Skin epidermis (tissue), 12 donors: ENCODE results near the gene CAPN15.
A peak's percentile ranks its signal among the peaks of the same experiment; 100 is the strongest.

Experiments used
- H3K27ac ChIP-seq, 21 experiments: fragments of 200-600 bp; sonication (generic) in 11 of 21; one replicate each; pipeline ENCODE4 v1.5.0; 2020; ENCODE audit warnings: mild to moderate bottlenecking in 3 of 21, inconsistent platforms in 2 of 21, moderate library complexity in 2 of 21
- H3K4me3 ChIP-seq, 7 experiments: fragments of 200-600 bp; sonication (generic) in 2 of 7; one replicate each; pipeline ENCODE4 v1.5.0; 2020; ENCODE audit warnings: inconsistent platforms in 2 of 7, mild to moderate bottlenecking in 2 of 7, moderate library complexity in 1 of 7

CAPN15 gene

DNA sequence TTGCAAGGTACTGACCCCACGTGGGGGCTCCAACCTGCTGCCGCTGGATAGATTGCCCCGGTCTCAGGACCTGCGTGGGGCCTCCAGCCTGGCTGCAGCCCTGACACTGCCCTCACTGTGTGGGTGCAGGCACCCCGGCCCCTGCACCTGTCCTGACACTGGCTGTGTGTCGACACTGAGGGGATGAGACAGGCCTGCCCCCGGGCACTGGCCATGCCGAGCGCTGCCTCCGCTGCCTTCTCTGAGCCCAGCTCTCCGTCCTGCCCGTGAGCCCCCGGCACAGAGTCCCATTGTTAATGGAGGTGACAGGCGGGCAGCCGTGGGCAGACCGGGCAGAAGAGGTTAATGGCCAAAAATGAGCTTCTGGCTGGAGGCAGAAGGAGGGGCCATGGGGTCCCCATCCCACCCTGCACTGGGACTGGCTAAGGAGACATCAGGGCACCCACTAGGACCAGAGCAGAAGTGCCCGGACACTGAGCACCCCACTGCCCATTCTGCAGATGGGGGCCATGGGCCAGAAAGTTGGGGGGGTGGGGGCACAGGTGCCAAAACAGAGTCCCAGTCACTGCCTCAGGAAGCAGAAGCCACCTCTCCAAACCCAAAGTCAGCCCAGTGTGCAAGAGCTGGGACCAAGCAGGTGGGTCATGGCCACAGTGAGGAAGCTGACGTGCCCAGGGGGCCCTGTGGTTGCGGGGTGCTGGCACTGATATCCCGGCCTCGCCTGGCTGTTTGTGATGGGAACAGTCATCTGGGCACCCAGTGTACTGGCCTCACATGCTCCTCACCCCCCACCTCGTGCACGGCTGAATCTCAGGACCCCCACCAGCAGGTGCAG is 30.2 kb downstream of the CAPN15 start:
- Histone ChIP-seq H3K4me3 (no peak overlapping the region), H3K27ac (no peak overlapping the region)

DNA sequence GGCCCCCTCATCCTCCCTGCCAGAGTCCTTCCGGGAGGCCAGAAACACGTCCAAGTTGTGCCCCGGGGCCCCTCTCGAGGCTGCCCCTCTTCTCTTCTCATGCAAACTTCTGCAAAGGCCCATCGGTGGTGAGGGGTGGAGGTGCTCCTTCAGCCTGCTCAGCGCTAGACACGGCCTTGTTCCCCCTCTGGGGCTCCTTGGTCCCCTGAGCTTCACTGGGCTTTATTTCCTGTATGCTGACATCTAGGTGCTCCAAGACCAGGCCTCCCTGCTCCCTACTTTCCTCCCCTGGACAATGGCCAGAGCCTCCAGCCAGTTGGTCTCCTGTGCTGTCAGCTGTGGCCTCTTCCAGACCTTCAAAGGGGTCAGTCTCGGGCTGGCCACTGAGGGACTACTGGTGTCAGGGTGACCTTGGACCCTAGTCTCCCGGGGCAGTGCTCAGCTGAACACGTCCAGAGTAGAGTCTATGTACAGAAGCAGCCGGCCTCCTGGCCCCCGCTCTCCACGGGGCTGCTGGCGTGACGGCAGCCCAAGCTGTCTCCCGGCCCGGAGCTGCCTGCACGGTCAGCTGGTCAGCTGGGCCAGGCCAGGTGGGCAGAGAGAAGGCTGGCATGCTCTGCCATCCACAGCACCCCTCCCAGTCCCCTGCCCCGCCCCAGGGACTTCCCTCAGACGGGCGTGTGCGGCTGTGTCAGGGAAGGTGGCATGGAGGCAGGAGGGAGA is 30.9 kb downstream of the CAPN15 start:
- H3K4me3 ChIP-seq = no peak overlapping the region
- no peak overlapping the region for H3K27ac ChIP-seq

DNA sequence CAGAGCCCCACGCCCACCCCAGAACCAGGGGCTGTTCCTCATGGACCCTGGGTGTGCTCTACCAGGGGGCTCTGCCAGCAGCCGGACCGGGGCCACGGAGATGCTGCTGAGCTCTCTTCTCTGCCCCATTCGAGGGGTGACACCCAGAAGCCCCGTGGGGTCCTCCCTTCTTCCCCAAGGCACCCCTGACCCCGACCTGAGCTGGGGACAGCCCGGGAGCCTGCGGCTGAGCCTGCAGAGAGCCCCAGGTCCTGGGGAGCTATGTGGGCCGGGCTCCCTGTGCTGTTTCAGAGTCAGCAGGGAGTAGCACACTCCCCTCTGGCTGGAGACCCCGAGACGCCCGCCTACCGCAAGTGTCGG is 31.5 kb downstream of the CAPN15 start:
- H3K27ac ChIP-seq = no peak overlapping the region
- no peak overlapping the region for H3K4me3 ChIP-seq

DNA sequence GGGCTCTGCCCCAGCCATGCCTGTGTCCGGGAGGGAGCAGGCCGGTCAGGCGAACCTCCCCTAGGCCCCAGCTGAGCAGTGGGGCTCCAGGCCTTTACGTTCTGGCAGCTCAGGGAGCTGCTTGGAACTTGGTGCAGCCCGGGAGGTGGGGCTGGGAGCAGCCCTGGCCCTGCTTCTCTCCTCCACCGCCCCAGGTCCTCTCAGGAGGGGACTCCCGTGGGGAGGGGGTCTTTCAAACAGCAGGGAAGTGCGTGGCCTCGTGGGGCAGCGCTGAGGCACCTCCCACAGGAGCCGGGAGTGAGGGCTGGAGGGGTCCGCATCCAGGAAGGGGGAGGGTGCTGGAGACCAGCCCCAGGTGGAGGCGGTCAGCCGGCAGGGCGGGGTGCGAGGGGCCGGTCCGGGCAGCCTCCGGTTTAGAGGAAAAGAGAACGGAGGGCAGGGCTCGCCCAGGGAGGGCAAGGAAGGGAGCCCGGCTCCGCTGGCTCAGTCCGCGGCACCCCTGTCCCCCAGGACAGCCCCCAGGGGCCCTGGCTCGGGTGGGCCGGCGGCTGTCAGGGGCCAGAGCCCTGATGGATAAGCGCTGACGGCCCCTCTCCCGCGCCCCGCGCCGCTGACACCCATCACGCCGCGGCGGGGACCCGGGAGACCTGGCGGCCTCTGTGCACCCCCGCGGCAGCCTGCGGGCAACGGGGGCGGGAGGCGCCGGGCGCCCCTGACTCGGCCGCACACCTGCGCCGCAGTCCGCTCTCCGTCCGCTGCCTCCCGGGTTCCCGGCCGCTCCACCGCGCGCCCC is 32.1 kb downstream of the CAPN15 start:
- no peak overlapping the region for H3K27ac ChIP-seq

DNA sequence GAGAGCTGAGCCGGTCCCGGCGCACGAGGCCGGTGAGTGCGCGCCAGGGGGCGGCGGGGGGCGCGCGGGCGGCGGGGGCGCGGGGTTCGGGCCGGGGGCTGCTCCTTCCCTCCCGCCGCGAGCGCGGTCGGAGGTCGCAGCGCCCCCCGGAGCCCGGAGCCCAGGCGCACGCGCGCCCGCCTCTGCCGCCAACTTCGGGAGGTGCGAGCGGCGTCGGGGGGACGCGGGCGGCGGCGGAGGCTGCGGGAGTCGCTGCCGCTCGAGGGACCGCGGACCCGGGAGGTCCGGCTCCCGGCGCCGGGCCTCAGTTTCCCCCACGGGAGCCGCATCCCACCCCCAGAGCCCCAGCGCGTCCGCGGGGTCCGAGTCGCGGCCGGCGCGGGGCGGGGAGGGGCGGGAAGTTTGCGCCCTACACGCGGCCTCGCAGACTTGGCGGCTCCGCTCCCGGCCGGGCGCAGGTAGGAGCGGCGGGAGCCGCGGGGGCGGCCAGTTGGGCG is 32.7 kb downstream of the CAPN15 start, which contains the start of gene PRR35:
TSS of gene PRR35 (plus strand) at position 191 of the 497 bp plus-strand sequence. CDS start 2,901 bp downstream, outside the sequence.
- Histone ChIP-seq H3K27ac (no peak within 1 kb of the TSS), H3K4me3 (no peak within 1 kb of the TSS)

More for the DNA sequence above, 32.1 kb downstream of the CAPN15 start:
- H3K4me3 ChIP-seq = no peak overlapping the region

DNA sequence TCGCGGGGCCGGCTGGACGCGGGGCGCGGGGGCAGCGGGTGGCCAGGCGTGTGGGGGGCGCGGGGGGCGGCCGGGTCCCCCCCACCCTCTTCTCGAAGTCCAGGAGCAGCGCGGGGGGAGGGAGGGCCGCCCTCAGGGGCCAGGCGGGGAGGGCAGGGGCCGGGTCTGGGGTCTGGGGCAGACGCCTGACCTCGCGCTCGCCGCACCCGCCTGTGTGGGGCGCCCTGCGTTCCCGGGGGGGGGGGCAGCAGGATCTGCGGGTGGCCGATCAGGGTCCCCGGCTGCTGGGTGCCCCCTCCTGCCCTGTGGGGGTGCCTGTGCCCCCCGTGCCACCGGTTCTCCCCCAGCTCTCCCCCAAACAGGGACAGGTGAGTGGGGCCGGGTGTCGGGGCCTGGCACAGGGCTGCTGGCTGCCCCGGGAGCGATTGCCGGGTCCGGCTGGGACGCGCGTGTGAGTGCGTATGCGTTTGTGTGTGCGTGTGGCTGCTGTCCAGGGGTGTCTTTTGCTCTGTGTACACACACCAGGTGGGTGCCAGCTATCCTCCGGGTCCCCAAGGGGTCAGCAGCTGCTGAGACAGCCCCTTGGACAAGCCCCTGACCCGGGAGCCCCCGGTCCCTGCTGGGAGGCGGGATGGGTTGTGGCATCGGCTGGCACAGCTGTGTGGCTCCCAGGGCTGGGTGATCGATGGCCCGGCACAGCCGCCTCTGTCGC is 33.3 kb downstream of the CAPN15 start:
- no peak overlapping the region for H3K4me3 ChIP-seq
- H3K27ac ChIP-seq = no peak overlapping the region

DNA sequence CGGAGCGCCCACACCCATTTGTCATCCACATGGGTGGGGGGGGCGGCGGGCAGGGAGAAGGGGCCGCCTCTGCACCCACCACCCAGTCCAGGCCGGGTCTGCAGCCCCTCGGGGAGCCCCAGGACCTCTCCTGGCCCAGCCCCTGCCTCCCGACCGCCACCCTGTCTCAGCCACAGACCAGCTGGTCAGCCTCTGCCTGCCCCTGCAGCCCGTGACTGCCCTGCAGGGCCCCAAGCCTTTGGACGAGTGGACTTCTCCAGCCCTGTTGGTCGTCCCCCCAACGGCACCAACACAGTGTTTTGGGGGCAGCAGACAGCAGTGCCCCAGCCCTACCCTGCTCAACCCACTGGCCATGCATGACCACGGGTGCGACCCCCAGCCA is 33.9 kb downstream of the CAPN15 start:
- no peak overlapping the region for H3K27ac ChIP-seq

DNA sequence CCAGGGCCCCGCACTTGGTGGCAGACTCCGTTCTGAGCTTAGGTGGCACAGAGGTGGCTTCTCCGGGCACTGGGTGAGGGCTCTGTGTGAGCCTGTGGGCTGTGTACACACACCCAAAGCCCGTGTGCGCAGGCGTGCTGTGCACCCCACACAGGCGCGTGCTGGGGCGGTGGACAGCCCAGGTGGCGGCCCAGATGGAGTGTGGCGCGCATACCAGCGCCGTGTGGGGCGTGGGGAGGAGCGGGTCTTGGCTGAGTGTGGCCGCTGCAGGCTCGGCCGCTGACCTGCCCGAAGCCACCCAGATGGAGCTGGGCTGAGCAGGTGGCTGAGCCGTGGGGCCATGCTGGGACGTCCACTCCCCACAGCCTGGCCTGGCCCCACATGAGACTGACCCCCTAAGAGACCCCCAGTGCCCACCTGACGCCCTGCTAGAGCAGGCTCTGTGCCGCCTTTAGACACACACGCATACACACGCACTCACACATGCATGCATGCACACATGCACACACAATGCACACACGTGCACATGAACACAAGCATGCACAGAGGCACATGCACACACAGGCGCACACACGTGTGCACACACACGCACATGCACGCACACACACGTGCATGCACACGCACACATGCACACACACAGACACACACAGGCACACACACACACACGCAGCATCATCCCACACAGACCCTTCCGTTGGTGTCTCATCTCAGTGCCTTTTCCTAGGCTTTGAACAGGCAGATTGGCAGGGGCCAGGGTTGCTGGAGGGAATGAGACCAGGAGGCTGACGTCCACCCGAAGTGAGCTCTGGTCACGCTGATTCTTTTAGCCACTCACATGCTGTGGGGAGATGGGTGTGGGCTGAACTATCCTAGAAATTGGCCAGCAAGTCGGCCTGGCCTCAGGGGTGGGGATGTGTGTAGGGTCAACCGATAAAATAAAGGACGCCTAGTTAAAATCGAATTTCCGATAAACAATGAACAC is 34.7 kb downstream of the CAPN15 start:
- Histone ChIP-seq H3K4me3 (no peak overlapping the region), H3K27ac (no peak overlapping the region)

More for the DNA sequence above, 33.9 kb downstream of the CAPN15 start:
- H3K4me3 ChIP-seq = no peak overlapping the region

DNA sequence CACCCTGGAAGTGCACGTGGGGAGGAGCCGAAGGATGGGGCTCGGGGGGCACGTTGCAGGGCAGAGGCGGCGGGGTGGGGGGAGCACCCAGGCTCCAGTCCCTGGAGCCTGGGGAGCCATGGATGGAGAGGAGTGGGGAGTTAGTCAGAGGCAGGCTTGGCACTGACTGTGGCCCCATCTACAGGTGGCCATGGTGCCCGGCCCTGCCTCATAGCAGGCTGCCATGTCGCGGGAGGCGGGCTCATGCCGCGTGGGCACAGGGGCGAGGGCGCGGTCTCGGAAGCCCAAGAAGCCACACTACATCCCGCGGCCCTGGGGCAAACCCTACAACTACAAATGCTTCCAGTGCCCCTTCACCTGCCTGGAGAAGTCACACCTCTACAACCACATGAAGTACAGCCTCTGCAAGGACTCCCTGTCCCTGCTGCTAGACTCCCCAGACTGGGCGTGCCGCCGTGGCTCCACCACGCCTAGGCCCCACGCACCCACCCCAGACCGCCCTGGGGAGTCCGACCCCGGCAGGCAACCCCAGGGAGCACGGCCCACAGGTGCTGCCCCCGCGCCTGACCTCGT is 35.6 kb downstream of the CAPN15 start:
- no peak overlapping the region for H3K27ac ChIP-seq

DNA sequence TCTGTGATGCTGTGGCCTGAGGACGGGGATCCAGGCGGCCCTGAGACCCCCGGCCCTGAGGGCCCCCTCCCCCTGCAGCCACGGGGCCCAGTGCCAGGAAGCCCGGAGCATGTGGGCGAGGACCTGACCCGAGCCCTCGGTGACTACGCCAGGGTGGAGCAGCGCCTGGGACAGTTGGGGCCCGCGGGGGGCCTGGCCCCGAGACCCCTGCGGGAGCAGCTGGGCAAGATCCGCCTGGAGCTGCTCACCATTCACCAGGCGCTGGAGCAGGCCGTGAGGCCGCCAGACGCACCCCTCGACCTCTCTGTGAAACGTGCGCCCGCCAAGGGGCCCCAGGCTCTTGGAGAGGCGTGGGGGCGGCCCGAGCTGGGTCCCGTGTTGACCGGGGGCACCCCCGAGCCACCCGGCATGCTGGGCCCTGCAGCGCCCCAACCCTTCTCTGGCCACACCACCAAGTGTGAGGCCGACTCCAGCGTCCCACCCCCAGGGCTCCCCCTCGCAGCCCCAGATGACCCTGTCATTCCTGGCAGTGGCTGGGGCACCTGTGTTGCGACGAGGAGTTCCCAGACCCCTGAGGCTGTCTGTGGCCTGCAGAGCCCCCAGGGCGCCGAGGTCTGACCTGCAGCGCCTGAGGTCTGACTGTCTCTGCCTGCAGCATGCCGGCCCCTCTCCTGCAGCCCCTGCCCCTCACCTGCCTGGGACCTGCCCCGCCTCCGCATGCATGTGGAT is 37.3 kb downstream of the CAPN15 start:
- no peak overlapping the region for H3K4me3 ChIP-seq
- no peak overlapping the region for H3K27ac ChIP-seq

More for the DNA sequence above, 35.6 kb downstream of the CAPN15 start:
- H3K4me3 ChIP-seq = no peak overlapping the region

DNA sequence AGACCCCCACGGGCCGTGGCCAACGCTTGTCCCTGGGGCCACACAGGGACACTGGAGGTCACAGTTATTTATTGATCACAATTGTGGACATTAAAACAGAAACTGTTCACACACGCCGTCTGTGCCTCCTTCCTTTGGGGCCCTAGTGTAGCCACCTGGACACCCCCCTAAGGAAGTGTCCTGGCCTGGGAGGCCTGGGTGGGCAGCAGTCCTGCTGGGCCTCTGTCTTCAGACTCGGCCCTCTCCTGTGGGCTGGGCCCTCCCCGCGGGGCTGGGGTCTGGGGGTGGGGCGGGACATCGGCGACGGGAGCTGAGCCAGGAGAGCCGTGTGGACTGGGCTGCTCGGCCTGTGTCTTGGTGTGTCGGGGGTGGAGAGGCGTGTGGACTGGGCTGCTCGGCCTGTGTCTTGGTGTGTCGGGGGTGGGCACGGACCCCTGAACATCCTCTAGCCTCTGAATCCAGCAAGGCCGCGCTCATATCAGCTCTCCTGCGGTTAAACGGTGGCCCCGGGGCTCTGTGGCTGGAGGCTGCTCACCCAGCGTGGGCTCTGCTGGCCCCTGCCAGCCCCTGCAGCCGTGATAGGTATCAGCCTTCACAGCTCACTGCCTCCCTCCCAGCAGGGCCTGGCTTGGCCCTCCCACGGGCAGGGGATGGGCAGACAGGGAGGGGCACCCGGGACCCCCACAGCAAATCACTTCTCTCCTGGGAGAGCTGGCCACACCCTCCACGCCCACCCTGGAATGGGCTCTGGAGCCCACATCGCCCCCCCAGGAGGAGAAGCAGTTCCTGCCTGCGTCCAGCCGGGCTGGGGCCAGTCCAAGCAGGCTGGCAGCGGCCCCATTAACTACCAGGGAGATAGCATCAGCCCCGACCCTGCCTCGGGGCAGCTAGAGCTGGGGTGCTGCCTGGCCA is 38.2 kb downstream of the CAPN15 start:
- peak overlapping the region in 3 of 21 experiments; percentile 48 to 77 (median 76) for H3K27ac ChIP-seq

DNA sequence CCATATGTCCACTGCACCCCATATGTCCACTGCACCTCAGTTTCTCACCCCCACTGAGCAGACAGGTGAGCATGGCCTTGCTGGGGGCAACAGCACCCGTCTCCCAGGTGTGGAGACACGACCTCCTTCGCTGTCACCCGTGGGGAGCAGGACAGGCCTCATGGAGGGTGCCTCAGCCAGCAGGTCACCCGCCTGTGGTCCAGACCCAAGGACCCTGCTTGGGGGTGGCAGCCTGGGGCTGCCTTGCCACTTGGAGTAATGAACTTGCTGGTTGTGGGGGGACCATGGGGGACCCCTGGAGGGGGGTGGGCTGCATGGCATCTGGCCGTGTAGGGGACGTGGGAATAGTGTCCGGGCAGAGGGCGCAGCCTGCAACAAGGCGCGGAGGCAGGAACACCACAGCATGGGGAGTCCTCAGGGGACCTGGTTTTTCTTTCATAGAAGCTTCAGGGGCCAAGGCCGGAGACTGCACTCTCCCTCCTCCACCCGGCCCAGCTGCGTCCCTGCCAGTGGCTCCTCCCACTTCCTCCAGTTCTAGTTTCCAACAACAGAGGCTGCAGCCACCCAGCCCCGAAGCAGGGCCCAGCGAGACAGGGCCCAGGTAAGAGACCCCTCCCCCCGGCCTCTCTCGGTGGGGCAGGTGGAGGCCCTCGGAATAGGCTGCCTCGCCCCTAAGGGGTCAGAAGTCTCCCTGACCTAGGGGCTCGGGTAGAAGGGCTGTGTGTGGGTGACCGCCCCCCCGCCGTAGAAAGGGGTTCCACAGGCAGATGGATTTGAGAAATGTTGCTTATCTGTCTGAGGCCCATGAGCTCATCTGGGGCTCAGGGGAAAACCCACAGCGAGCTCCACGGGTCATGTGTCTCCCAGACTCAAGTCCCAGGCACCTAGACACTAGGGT is 39.2 kb downstream of the CAPN15 start, which contains the start of gene NHLRC4:
TSS of gene NHLRC4 (plus strand) at position 531 of the 898 bp plus-strand sequence. CDS start 1,043 bp downstream, outside the sequence.
- peak within 1 kb of the TSS in 18 of 21 experiments; percentile 20 to 85 (median 62) for H3K27ac ChIP-seq
- peak within 1 kb of the TSS in 4 of 7 experiments; percentile 7 to 21 (median 15) for H3K4me3 ChIP-seq

More for the DNA sequence above, 38.2 kb downstream of the CAPN15 start:
- no peak overlapping the region for H3K4me3 ChIP-seq

DNA sequence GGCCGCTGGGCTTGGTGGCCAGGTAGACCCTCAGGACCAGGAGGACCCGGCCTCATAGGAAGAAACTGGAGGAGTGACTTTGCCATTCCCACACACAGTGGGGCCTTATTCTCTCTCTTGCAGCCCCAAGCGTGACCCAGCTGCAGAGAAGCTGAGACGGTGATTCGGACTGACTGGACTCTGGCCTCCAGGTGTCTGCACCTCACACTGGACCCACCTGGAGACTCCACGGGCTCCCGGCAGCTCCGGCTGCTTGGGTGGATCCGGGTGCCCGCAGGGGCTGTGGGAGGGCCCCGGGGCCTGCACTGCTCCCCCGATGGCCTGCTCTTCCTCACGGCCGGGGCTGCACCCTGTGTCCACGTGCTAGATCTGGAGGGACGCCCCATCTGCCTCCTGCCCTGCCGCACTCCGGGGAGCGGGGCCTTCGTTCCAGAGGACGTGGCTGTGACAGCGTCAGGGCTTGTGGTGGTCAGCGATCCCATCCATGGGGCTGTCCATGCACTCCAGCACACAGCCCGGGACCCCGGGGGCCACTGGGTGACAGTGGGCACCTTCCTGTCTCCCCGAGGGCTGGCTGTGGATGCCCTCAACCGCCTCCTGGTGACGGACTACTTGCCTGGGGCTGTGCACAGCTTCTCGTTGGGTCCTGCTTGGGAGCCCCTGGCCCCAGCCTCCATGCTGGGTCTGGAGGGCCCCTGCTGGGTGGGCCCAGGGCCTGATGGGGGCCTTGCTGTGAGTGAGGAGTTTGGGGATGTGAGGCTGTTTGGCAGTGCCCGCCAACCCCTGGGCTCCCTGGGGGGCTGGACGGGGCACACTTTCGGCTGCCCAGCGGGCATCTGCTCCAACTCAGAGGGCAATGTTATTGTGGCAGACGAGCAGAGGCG is 40.1 kb downstream of the CAPN15 start:
- peak overlapping the region in 3 of 7 experiments; percentile 7 to 21 (median 19) for H3K4me3 ChIP-seq
- H3K27ac ChIP-seq = peak overlapping the region in 17 of 21 experiments; percentile 28 to 89 (median 64)
